ENCODE results near the gene CDYL2. TPM values are rescaled to one million over a fixed set of nuclear protein-coding genes. Genes with fewer than 3 reads are reported as not detected.

The CDYL2 gene
- polyA plus RNA-seq, 1 donor from 2014 or later, result 2.6 TPM

DNA sequence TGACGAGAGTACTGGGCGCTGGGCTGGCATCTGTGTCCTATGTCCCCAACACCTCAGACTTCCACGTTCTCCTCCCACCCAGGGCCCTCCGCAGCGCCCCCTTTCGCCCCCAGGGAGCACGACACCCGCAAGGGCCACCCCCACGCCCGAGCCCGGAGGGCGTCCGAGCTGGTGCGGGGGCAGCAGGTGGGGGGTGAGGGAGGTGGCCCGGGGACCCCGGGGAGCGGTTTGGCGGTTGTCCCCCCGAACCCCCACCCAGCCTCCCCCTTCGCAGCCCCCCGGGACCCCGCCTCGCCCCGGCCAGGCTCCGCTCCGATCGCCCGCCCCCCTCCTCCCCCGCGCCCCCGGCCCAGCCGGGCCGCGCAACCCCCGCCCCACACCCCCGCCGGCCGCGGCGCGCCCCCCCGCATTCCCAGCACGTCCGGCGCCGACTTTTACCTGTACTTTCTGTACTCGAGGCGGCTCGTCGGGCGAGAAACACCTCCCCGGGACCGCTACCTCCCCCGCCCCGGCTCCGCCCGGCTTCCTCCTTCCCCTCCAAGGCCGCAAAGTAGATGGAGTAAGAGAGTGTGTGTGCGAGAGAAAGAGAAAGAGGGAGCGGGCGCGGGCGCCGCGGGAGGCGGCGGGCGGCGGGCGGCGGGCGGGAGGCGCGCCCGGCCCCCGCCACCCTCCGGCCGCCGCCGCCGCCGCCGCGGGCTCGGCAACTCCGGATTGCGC lies 901 bp downstream of the CDYL2 start:
- peak overlapping the region; percentile 67 for H3K4me3 ChIP-seq (ENCODE audit: low read length)
- H3K9ac ChIP-seq (ENCODE audit: low read length), result peak overlapping the region; percentile 5
- H3K27ac ChIP-seq (ENCODE audit: low read length), result no peak overlapping the region
- no peaks in the 10 kb centered on the region for H3K36me3 ChIP-seq (ENCODE audit: insufficient read depth, low read length)
- no peak for TF ChIP-seq TAF1 (IDR thresholded peaks at IDR 0.05; ENCODE audit: low read depth)
- no peak for TF ChIP-seq EZH2 (IDR thresholded peaks at IDR 0.05; ENCODE audit: borderline replicate concordance, insufficient read depth, low read length, poor library complexity, severe bottlenecking)
- no peak for TF ChIP-seq EP300 (conservative IDR thresholded peaks at IDR 0.05; ENCODE audit: poor library complexity, severe bottlenecking)
- TF ChIP-seq MXI1 (conservative IDR thresholded peaks at IDR 0.05; ENCODE audit: poor library complexity, severe bottlenecking), result no peak
- no peak for TF ChIP-seq RAD21 (conservative IDR thresholded peaks at IDR 0.05)
- TF ChIP-seq, protein P1, sequence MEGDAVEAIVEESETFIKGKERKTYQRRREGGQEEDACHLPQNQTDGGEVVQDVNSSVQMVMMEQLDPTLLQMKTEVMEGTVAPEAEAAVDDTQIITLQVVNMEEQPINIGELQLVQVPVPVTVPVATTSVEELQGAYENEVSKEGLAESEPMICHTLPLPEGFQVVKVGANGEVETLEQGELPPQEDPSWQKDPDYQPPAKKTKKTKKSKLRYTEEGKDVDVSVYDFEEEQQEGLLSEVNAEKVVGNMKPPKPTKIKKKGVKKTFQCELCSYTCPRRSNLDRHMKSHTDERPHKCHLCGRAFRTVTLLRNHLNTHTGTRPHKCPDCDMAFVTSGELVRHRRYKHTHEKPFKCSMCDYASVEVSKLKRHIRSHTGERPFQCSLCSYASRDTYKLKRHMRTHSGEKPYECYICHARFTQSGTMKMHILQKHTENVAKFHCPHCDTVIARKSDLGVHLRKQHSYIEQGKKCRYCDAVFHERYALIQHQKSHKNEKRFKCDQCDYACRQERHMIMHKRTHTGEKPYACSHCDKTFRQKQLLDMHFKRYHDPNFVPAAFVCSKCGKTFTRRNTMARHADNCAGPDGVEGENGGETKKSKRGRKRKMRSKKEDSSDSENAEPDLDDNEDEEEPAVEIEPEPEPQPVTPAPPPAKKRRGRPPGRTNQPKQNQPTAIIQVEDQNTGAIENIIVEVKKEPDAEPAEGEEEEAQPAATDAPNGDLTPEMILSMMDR (IDR thresholded peaks at IDR 0.05; ENCODE audit: poor library complexity, severe bottlenecking), result peak; percentile 30
- no peaks in the 10 kb centered on the region for H3K9me3 ChIP-seq (ENCODE audit: low read length)
- no peaks in the 10 kb centered on the region for H3K9me2 ChIP-seq (ENCODE audit: insufficient read depth, low read length)
- H3K4me2 ChIP-seq (ENCODE audit: low read length), result no peak overlapping the region
- H2AFZ ChIP-seq (ENCODE audit: low read depth, low read length), result no peak overlapping the region
- no peaks in the 10 kb centered on the region for H3F3A ChIP-seq (ENCODE audit: insufficient read depth, low read length, poor library complexity, severe bottlenecking)
- H3K79me2 ChIP-seq (replicated peaks; ENCODE audit: insufficient read depth, low read length), result no peaks in the 10 kb centered on the region
- peaks cover 5% of the 10 kb centered on the region for H3K27me3 ChIP-seq (ENCODE audit: insufficient read depth, low read depth, low read length)
- no peaks in the 10 kb centered on the region for H4K20me1 ChIP-seq (ENCODE audit: insufficient read depth)

DNA sequence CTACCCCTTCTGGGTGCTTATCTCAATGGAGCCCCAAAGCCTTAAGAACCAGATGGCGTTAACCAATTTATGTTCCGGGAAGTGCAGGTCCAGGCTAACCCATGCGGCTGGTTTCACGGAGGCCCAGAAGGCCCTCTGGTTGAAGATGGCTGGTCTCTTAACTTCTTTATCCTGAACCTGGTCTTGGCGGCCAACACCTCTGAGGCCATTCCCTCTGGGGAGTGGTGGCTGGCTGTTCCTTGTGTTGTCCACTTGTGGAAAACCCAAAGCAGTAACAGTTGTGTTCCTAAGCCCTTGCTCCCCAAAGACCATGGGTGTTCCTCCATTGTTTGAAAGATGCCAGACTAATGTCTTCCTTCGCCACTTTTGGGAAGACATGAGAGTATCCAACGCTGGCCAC lies 1.5 kb downstream of the CDYL2 start:
- H3K9me2 ChIP-seq (ENCODE audit: insufficient read depth, low read length), result no peaks in the 10 kb centered on the region
- no peaks in the 10 kb centered on the region for H3K36me3 ChIP-seq (ENCODE audit: insufficient read depth, low read length)
- peak overlapping the region; percentile 61 for H3K4me3 ChIP-seq (ENCODE audit: low read length)
- H3F3A ChIP-seq (ENCODE audit: insufficient read depth, low read length, poor library complexity, severe bottlenecking), result no peaks in the 10 kb centered on the region
- H3K9me3 ChIP-seq (ENCODE audit: low read length), result no peaks in the 10 kb centered on the region
- H3K79me2 ChIP-seq (replicated peaks; ENCODE audit: insufficient read depth, low read length), result no peaks in the 10 kb centered on the region
- H4K20me1 ChIP-seq (ENCODE audit: insufficient read depth), result no peaks in the 10 kb centered on the region
- H3K27ac ChIP-seq (ENCODE audit: low read length), result no peak overlapping the region
- peaks cover 5% of the 10 kb centered on the region for H3K27me3 ChIP-seq (ENCODE audit: insufficient read depth, low read depth, low read length)
- no peak overlapping the region for H3K4me2 ChIP-seq (ENCODE audit: low read length)
- peak overlapping the region; percentile 5 for H3K9ac ChIP-seq (ENCODE audit: low read length)
- no peak overlapping the region for H2AFZ ChIP-seq (ENCODE audit: low read depth, low read length)
- no peak for TF ChIP-seq RAD21 (conservative IDR thresholded peaks at IDR 0.05)
- TF ChIP-seq SMC3 (conservative IDR thresholded peaks at IDR 0.05; ENCODE audit: poor library complexity), result no peak
- TF ChIP-seq EZH2 (IDR thresholded peaks at IDR 0.05; ENCODE audit: borderline replicate concordance, insufficient read depth, low read length, poor library complexity, severe bottlenecking), result no peak
- TF ChIP-seq MXI1 (conservative IDR thresholded peaks at IDR 0.05; ENCODE audit: poor library complexity, severe bottlenecking), result no peak
- TF ChIP-seq EP300 (conservative IDR thresholded peaks at IDR 0.05; ENCODE audit: poor library complexity, severe bottlenecking), result no peak
- TF ChIP-seq TAF1 (IDR thresholded peaks at IDR 0.05; ENCODE audit: low read depth), result no peak
- TF ChIP-seq, protein P2, sequence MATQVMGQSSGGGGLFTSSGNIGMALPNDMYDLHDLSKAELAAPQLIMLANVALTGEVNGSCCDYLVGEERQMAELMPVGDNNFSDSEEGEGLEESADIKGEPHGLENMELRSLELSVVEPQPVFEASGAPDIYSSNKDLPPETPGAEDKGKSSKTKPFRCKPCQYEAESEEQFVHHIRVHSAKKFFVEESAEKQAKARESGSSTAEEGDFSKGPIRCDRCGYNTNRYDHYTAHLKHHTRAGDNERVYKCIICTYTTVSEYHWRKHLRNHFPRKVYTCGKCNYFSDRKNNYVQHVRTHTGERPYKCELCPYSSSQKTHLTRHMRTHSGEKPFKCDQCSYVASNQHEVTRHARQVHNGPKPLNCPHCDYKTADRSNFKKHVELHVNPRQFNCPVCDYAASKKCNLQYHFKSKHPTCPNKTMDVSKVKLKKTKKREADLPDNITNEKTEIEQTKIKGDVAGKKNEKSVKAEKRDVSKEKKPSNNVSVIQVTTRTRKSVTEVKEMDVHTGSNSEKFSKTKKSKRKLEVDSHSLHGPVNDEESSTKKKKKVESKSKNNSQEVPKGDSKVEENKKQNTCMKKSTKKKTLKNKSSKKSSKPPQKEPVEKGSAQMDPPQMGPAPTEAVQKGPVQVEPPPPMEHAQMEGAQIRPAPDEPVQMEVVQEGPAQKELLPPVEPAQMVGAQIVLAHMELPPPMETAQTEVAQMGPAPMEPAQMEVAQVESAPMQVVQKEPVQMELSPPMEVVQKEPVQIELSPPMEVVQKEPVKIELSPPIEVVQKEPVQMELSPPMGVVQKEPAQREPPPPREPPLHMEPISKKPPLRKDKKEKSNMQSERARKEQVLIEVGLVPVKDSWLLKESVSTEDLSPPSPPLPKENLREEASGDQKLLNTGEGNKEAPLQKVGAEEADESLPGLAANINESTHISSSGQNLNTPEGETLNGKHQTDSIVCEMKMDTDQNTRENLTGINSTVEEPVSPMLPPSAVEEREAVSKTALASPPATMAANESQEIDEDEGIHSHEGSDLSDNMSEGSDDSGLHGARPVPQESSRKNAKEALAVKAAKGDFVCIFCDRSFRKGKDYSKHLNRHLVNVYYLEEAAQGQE (IDR thresholded peaks at IDR 0.05; ENCODE audit: borderline replicate concordance), result no peak
- TF ChIP-seq, protein P1 (IDR thresholded peaks at IDR 0.05; ENCODE audit: poor library complexity, severe bottlenecking), result no peak
- no peak for TF ChIP-seq POLR2AphosphoS5 (IDR thresholded peaks at IDR 0.05)
